K562 (cell line): ENCODE measurements around the gene IL20. TPM values are rescaled to one million over a fixed set of nuclear protein-coding genes. Genes with fewer than 3 reads are reported as not detected.

Source experiments
- ARNT ChIP-seq, 2 experiments: fragments of 450-650 bp; IDR thresholded peaks; 2 replicates each; pipeline ENCODE4 v1.6.1; 2016; ENCODE audit warnings: mild to moderate bottlenecking in 1 of 2
- CBX5 ChIP-seq: IDR thresholded peaks from 2 replicates; pipeline ENCODE4 v1.6.1; 2014; ENCODE audit warnings: low read depth, borderline replicate concordance
- ESRRA ChIP-seq: fragments of 450-650 bp; IDR thresholded peaks from 2 replicates; pipeline ENCODE4 v1.6.1; 2014; ENCODE audit warnings: low read depth, mild to moderate bottlenecking, moderate library complexity, borderline replicate concordance
- FOS ChIP-seq: IDR thresholded peaks from 3 replicates; pipeline ENCODE4 v1.6.1; 2011; ENCODE audit not compliant: insufficient read length; ENCODE audit errors: extremely low read depth
- HDGF ChIP-seq: fragments of 450-650 bp; IDR thresholded peaks from 2 replicates; pipeline ENCODE4 v1.6.1; 2016
- KDM4B ChIP-seq, 2 experiments: fragments of 450-650 bp in 1 of 2; sonication (generic) in 1 of 2; IDR thresholded peaks; 2 replicates each; pipeline ENCODE4 v1.6.1; 2016 to 2017; ENCODE audit warnings: borderline replicate concordance in 2 of 2, antibody characterized with exemption in 1 of 2, low read depth in 1 of 2, mild to moderate bottlenecking in 1 of 2
- MAZ ChIP-seq, 2 experiments: fragments of 450-650 bp in 1 of 2; sonication (generic) in 1 of 2; formaldehyde crosslinking; IDR thresholded peaks in 1 of 2; conservative IDR thresholded peaks in 1 of 2; 2 replicates each; pipeline versions ENCODE4 v1.4.0 to v1.5.0; 2020; ENCODE audit warnings: mild to moderate bottlenecking in 1 of 2, missing genetic modification reagents in 1 of 2
- MEF2D ChIP-seq: conservative IDR thresholded peaks from 2 replicates; pipeline ENCODE4 v1.6.1; 2016; ENCODE audit warnings: low read depth, missing genetic modification characterization, missing compliant biosample characterization
- MYBL2 ChIP-seq, 2 experiments: fragments of 450-650 bp in 1 of 2; sonication (generic) in 1 of 2; formaldehyde crosslinking in 1 of 2; IDR thresholded peaks; 2 replicates each; pipeline versions ENCODE4 v1.6.1 to v1.8.1; 2017 to 2022; ENCODE audit warnings: borderline replicate concordance in 1 of 2, inconsistent platforms in 1 of 2, low read depth in 1 of 2, mild to moderate bottlenecking in 1 of 2, missing genetic modification reagents in 1 of 2, moderate library complexity in 1 of 2
- PML ChIP-seq: IDR thresholded peaks from 2 replicates; pipeline ENCODE4 v1.6.1; 2012; ENCODE audit warnings: low read length, inconsistent platforms
- SRSF7 ChIP-seq: fragments of 200-400 bp; formaldehyde crosslinking; optimal IDR thresholded peaks from 2 replicates; pipeline ENCODE3; 2017; ENCODE audit warnings: mild to moderate bottlenecking, low read depth, low read length
- STAT5A ChIP-seq: IDR thresholded peaks from 2 replicates; pipeline ENCODE4 v1.6.1; 2012; ENCODE audit warnings: low read length, inconsistent platforms, borderline replicate concordance
- ZBTB17 ChIP-seq: fragments of 450-650 bp; formaldehyde crosslinking; IDR thresholded peaks from 2 replicates; pipeline ENCODE4 v1.4.0; 2020; ENCODE audit warnings: mild to moderate bottlenecking
- ZBTB8A ChIP-seq: fragments of 450-650 bp; IDR thresholded peaks from 2 replicates; pipeline ENCODE4 v1.6.1; 2018; ENCODE audit warnings: mild to moderate bottlenecking, moderate library complexity; ENCODE audit not compliant: partially characterized antibody
- ZKSCAN8 ChIP-seq: fragments of 200-800 bp; sonication (Bioruptor generic); IDR thresholded peaks from 2 replicates; pipeline ENCODE4 v1.6.1; 2016; ENCODE audit warnings: missing genetic modification characterization, missing compliant biosample characterization
- ZNF12 ChIP-seq: sonication (generic); formaldehyde crosslinking; IDR thresholded peaks from 2 replicates; pipeline ENCODE4 v1.4.0; 2020; ENCODE audit warnings: mild to moderate bottlenecking, missing genetic modification reagents
- ZNF239 ChIP-seq: fragments of 250-450 bp; sonication (Bioruptor Pico); IDR thresholded peaks from 2 replicates; pipeline ENCODE4 v1.4.0; 2020; ENCODE audit warnings: mild to moderate bottlenecking
- ZNF785 ChIP-seq: fragments of 250-450 bp; sonication (Bioruptor Pico); IDR thresholded peaks from 2 replicates; pipeline ENCODE4 v1.4.0; 2020; ENCODE audit warnings: mild to moderate bottlenecking
- polyA plus RNA-seq, 8 experiments: library from polyadenylated mRNA; depleted of rRNA in 4 of 8; stranded (reverse) in 5 of 8; unstranded in 3 of 8; fragments of >200 nt; fragmentation: Nextera tagmentation in 2 of 8; fragmentation: Illumina TruSeq in 1 of 8; extraction: Ambion mirVana in 2 of 8; extraction: Trizol in 1 of 8; gene quantifications; 2 replicates each; pipeline versions ENCODE4 v1.2.1 to v1.2.3, GENCODE V29; 2011 to 2014; ENCODE audit warnings: inconsistent platforms in 1 of 8, missing spikeins in 1 of 8
- total RNA-seq, 7 experiments: library from RNA; depleted of rRNA in 6 of 7; stranded (reverse); fragments of >200 nt in 6 of 7; fragmentation: Illumina TruSeq in 2 of 7; extraction: Trizol in 2 of 7; gene quantifications; 2 replicates each; pipeline versions ENCODE4 v1.2.1 to v1.2.3, GENCODE V29; 2011 to 2021; ENCODE audit warnings: low replicate concordance in 1 of 7
- TF ChIP-seq, protein P1 (sequence below): fragments of 200-800 bp; sonication (Bioruptor generic); IDR thresholded peaks from 2 replicates; pipeline ENCODE4 v1.6.1; 2017; ENCODE audit warnings: missing genetic modification characterization, missing compliant biosample characterization
- TF ChIP-seq, protein P2 (sequence below): sonication (generic); formaldehyde crosslinking; IDR thresholded peaks from 2 replicates; pipeline ENCODE4 v1.5.0; 2020; ENCODE audit warnings: missing genetic modification reagents
- TF ChIP-seq, protein P3 (sequence below): IDR thresholded peaks from 2 replicates; pipeline ENCODE4 v1.6.1; 2012; ENCODE audit warnings: low read depth, low read length, improper control_type of control experiment, borderline replicate concordance
- TF ChIP-seq, protein P4 (sequence below): fragments of 450-650 bp; IDR thresholded peaks from 2 replicates; pipeline ENCODE4 v1.6.1; 2016; ENCODE audit warnings: missing biosample characterization, missing genetic modification characterization
- TF ChIP-seq, protein P5 (sequence below): fragments of 450-650 bp; formaldehyde crosslinking; IDR thresholded peaks from 2 replicates; pipeline ENCODE4 v1.4.0; 2020; ENCODE audit warnings: mild to moderate bottlenecking, mixed read lengths

IL20 gene
- total and polyA plus RNA-seq, 9 of the 15 experiments (the other 6 are each of a cell fraction or from before 2014, with no cell fraction given): not detected

DNA sequence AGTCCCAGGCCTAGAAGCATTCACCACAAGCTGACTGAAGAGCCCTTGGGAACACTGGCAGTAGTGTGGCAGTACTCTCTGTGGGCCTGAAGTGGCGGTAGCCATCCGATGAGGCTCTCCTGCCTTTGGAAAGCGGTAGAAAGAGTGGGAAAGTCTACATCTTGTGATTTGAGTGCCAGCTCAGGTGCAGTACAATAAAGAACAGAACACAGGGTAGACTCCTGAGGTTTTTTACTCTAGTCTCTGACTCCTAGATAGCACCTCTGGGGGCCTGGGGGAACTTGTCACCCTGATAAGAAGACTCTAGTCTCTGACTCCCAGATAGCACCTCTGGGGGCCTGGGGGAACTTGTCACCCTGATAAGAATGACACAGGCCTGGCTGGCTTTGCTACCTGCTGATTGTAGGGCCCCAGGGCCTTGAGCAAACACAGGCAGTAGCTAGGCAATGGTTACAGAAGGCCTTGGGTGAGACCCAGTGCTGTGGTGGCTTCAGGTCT, 18.0 kb upstream of the IL20 start (continued):
- TF ChIP-seq, protein P1, sequence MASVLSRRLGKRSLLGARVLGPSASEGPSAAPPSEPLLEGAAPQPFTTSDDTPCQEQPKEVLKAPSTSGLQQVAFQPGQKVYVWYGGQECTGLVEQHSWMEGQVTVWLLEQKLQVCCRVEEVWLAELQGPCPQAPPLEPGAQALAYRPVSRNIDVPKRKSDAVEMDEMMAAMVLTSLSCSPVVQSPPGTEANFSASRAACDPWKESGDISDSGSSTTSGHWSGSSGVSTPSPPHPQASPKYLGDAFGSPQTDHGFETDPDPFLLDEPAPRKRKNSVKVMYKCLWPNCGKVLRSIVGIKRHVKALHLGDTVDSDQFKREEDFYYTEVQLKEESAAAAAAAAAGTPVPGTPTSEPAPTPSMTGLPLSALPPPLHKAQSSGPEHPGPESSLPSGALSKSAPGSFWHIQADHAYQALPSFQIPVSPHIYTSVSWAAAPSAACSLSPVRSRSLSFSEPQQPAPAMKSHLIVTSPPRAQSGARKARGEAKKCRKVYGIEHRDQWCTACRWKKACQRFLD: peak; percentile 61; the same call in 1 of the 2 replicates
- TF ChIP-seq ESRRA (no peak), ZBTB8A (no peak), MYBL2 (IDR thresholded peaks at IDR 0.05; ENCODE audit: low read depth) (no peak), MYBL2 (CRISPR knock-in tag; IDR thresholded peaks at IDR 0.05; ENCODE audit: borderline replicate concordance) (no peak), ZBTB17 (no peak), PML (peak; percentile 97), ZNF239 (CRISPR knock-in tag) (no peak), FOS (no peak), ZNF12 (CRISPR knock-in tag) (no peak), MAZ (CRISPR knock-in tag; conservative IDR thresholded peaks at IDR 0.05 in 1 of 2, IDR thresholded peaks at IDR 0.05 in 1 of 2) (peak; percentile 54 to 79; a peak in 2 of 4 replicates), SRSF7 (no peak), MEF2D (tag) (no peak), CBX5 (no peak), ZNF785 (CRISPR knock-in tag) (no peak), ZKSCAN8 (CRISPR knock-in tag) (no peak), ARNT (IDR thresholded peaks at IDR 0.05) (peak; percentile 63 to 88; a peak in 2 of 4 replicates), KDM4B (IDR thresholded peaks at IDR 0.05; ENCODE audit: borderline replicate concordance in 2 of 2, low read depth in 1 of 2) (no peak), STAT5A (peak; percentile 93), HDGF (no peak)
- TF ChIP-seq, protein P2, sequence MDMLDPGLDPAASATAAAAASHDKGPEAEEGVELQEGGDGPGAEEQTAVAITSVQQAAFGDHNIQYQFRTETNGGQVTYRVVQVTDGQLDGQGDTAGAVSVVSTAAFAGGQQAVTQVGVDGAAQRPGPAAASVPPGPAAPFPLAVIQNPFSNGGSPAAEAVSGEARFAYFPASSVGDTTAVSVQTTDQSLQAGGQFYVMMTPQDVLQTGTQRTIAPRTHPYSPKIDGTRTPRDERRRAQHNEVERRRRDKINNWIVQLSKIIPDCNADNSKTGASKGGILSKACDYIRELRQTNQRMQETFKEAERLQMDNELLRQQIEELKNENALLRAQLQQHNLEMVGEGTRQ: no peak
- TF ChIP-seq, protein P3, sequence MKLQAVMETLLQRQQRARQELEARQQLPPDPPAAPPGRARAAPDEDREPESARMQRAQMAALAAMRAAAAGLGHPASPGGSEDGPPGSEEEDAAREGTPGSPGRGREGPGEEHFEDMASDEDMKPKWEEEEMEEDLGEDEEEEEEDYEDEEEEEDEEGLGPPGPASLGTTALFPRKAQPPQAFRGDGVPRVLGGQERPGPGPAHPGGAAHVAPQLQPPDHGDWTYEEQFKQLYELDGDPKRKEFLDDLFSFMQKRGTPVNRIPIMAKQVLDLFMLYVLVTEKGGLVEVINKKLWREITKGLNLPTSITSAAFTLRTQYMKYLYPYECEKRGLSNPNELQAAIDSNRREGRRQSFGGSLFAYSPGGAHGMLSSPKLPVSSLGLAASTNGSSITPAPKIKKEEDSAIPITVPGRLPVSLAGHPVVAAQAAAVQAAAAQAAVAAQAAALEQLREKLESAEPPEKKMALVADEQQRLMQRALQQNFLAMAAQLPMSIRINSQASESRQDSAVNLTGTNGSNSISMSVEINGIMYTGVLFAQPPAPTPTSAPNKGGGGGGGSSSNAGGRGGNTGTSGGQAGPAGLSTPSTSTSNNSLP: 0 out of 2 replicates have a peak, but pooled peaks have one; percentile 23
- TF ChIP-seq, protein P4, sequence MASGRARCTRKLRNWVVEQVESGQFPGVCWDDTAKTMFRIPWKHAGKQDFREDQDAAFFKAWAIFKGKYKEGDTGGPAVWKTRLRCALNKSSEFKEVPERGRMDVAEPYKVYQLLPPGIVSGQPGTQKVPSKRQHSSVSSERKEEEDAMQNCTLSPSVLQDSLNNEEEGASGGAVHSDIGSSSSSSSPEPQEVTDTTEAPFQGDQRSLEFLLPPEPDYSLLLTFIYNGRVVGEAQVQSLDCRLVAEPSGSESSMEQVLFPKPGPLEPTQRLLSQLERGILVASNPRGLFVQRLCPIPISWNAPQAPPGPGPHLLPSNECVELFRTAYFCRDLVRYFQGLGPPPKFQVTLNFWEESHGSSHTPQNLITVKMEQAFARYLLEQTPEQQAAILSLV: 0 out of 2 replicates have a peak, but pooled peaks have one; percentile 21
- TF ChIP-seq, protein P5, sequence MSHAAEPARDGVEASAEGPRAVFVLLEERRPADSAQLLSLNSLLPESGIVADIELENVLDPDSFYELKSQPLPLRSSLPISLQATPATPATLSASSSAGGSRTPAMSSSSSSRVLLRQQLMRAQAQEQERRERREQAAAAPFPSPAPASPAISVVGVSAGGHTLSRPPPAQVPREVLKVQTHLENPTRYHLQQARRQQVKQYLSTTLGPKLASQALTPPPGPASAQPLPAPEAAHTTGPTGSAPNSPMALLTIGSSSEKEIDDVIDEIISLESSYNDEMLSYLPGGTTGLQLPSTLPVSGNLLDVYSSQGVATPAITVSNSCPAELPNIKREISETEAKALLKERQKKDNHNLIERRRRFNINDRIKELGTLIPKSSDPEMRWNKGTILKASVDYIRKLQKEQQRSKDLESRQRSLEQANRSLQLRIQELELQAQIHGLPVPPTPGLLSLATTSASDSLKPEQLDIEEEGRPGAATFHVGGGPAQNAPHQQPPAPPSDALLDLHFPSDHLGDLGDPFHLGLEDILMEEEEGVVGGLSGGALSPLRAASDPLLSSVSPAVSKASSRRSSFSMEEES: no peak
